Smooth muscle cell of the coronary artery (primary cell): ENCODE results near the gene ELOVL2. TPM values are rescaled to one million over a fixed set of nuclear protein-coding genes. Genes with fewer than 3 reads are reported as not detected.

Experiments used
- total RNA-seq: library from RNA; depleted of rRNA; stranded (reverse); fragments of >200 nt; gene quantifications from 2 replicates; pipeline ENCODE4 v1.2.3, GENCODE V29; 2014; ENCODE audit warnings: low replicate concordance

ELOVL2 gene
- total RNA-seq: 0.12 TPM in 1 of 2 replicates, not detected in the other

GRCh38 chr6:11043961-11044711, at the start of gene ELOVL2:
Gene ELOVL2 (minus strand): TSS chr6:11044305. CDS start chr6:11044230, 75 bp downstream.

Other genes with a start within 250 kb of the ELOVL2 start
- not detected in 2 replicates for gene MAK, start 205.8 kb downstream of the ELOVL2 start, total RNA-seq
- not detected in 2 replicates for gene GCM2, start 162.3 kb downstream of the ELOVL2 start, total RNA-seq
- gene SYCP2L, start 157.3 kb downstream of the ELOVL2 start, total RNA-seq: 0.08 TPM in 1 of 2 replicates, not detected in the other
- 4.1 and 7.7 TPM in 2 replicates for gene SMIM13, start 49.5 kb upstream of the ELOVL2 start, total RNA-seq
- gene ERVFRD-1, start 67.4 kb upstream of the ELOVL2 start, total RNA-seq: not detected in 2 replicates
- gene NEDD9, start 188.4 kb upstream of the ELOVL2 start, total RNA-seq: 2.6 and 17.1 TPM in 2 replicates